Liver (tissue), 9 donors: ENCODE results near the gene UROC1. TPM values are rescaled to one million over a fixed set of nuclear protein-coding genes. Genes with fewer than 3 reads are reported as not detected.
A peak's percentile ranks its signal among the peaks of the same experiment; 100 is the strongest.

Experiments
- DNase-seq: peaks from one replicate; pipeline ENCODE4 v3.0.0-alpha.2; 2017; ENCODE audit warnings: low spot score
- H3K27ac ChIP-seq, 2 donors: one replicate each; pipeline ENCODE4 v1.7.0; 2013; ENCODE audit warnings: inconsistent platforms in 2 of 2, low read length in 2 of 2, control low read depth in 1 of 2, low read depth in 1 of 2, mild to moderate bottlenecking in 1 of 2
- H3K27me3 ChIP-seq, 4 donors: one replicate each; pipeline versions ENCODE4 v1.6.1 to v1.7.0; 2013; ENCODE audit warnings: low read length in 3 of 4, inconsistent platforms in 1 of 4, mild to moderate bottlenecking in 1 of 4, moderate library complexity in 1 of 4; ENCODE audit not compliant: control insufficient read depth in 4 of 4, insufficient read depth in 4 of 4
- H3K36me3 ChIP-seq, 4 donors: one replicate each; pipeline versions ENCODE4 v1.6.1 to v1.7.0; 2013; ENCODE audit warnings: low read length in 3 of 4, mild to moderate bottlenecking in 3 of 4, low read depth in 1 of 4, moderate library complexity in 1 of 4; ENCODE audit not compliant: control insufficient read depth in 4 of 4, insufficient read depth in 3 of 4
- H3K4me1 ChIP-seq, 4 donors: one replicate each; pipeline versions ENCODE4 v1.6.1 to v1.7.0; 2013; ENCODE audit warnings: low read length in 3 of 4, mild to moderate bottlenecking in 3 of 4, moderate library complexity in 1 of 4; ENCODE audit not compliant: control insufficient read depth in 4 of 4, insufficient read depth in 4 of 4
- H3K4me3 ChIP-seq, 3 donors: one replicate each; pipeline versions ENCODE4 v1.6.1 to v1.7.0; 2013; ENCODE audit warnings: low read length in 3 of 3, control low read depth in 1 of 3, low read depth in 1 of 3, mild to moderate bottlenecking in 1 of 3
- H3K9ac ChIP-seq, 2 donors: one replicate each; pipeline ENCODE4 v1.7.0; 2013; ENCODE audit warnings: low read length in 2 of 2, mild to moderate bottlenecking in 2 of 2, moderate library complexity in 2 of 2, control low read depth in 1 of 2, low read depth in 1 of 2
- H3K9me3 ChIP-seq, 4 donors: one replicate each; pipeline versions ENCODE4 v1.6.1 to v1.7.0; 2013; ENCODE audit warnings: low read length in 3 of 4; ENCODE audit not compliant: control insufficient read depth in 4 of 4
- CTCF ChIP-seq: fragments of 150-350 bp; IDR thresholded peaks from 2 replicates; pipeline ENCODE4 v1.5.1; 2017; ENCODE audit warnings: improper control_type of control experiment, low read depth, low read length; ENCODE audit not compliant: missing input control
- FOXA1 ChIP-seq: IDR thresholded peaks from 2 replicates; pipeline ENCODE4 v1.6.1; 2016; ENCODE audit warnings: antibody characterized with exemption
- FOXA2 ChIP-seq: IDR thresholded peaks from 2 replicates; pipeline ENCODE4 v1.6.1; 2016; ENCODE audit warnings: antibody characterized with exemption
- GABPA ChIP-seq, 2 donors: IDR thresholded peaks in 1 of 2; conservative IDR thresholded peaks in 1 of 2; 2 replicates each; pipeline ENCODE4 v1.6.1; 2016; ENCODE audit warnings: antibody characterized with exemption in 2 of 2, mild to moderate bottlenecking in 1 of 2, moderate library complexity in 1 of 2
- HNF4A ChIP-seq, 2 donors: conservative IDR thresholded peaks; 2 replicates each; pipeline ENCODE4 v1.6.1; 2016; ENCODE audit warnings: antibody characterized with exemption in 2 of 2, mild to moderate bottlenecking in 2 of 2
- HNF4G ChIP-seq: IDR thresholded peaks from 2 replicates; pipeline ENCODE4 v1.6.1; 2016; ENCODE audit warnings: antibody characterized with exemption
- JUND ChIP-seq, 2 donors: IDR thresholded peaks; 2 replicates each; pipeline ENCODE4 v1.6.1; 2016; ENCODE audit warnings: antibody characterized with exemption in 2 of 2
- MAX ChIP-seq: IDR thresholded peaks from 2 replicates; pipeline ENCODE4 v1.6.1; 2016; ENCODE audit warnings: antibody characterized with exemption
- NR2F2 ChIP-seq: IDR thresholded peaks from 2 replicates; pipeline ENCODE4 v1.6.1; 2016; ENCODE audit warnings: antibody characterized with exemption
- RAD21 ChIP-seq, 2 donors: IDR thresholded peaks; 2 replicates each; pipeline ENCODE4 v1.6.1; 2016; ENCODE audit warnings: antibody characterized with exemption in 2 of 2, mild to moderate bottlenecking in 2 of 2
- REST ChIP-seq: IDR thresholded peaks from 2 replicates; pipeline ENCODE4 v1.6.1; 2016; ENCODE audit warnings: antibody characterized with exemption, mild to moderate bottlenecking
- RXRA ChIP-seq, 2 donors: IDR thresholded peaks; 2 replicates each; pipeline ENCODE4 v1.6.1; 2017 to 2018; ENCODE audit warnings: antibody characterized with exemption in 2 of 2, mild to moderate bottlenecking in 1 of 2
- SP1 ChIP-seq: IDR thresholded peaks from 2 replicates; pipeline ENCODE4 v1.6.1; 2018; ENCODE audit warnings: antibody characterized with exemption, mild to moderate bottlenecking
- ZBTB33 ChIP-seq: IDR thresholded peaks from 2 replicates; pipeline ENCODE4 v1.6.1; 2016; ENCODE audit warnings: antibody characterized with exemption
- WGBS: extraction: QIAGEN DNeasy Blood & Tissue Kit; methylation state at CpG from one replicate; pipeline ENCODE4 v1.1.7; 2013; 5-methylcytosine and 5-hydroxymethylcytosine counted together
- polyA plus RNA-seq, 2 donors: library from polyadenylated mRNA; stranded (reverse) in 1 of 2; unstranded in 1 of 2; fragments of 200-250 nt in 1 of 2; fragments of >200 nt in 1 of 2; fragmentation: Nextera tagmentation in 1 of 2; extraction: Ambion mirVana in 1 of 2; gene quantifications; one replicate each; pipeline versions ENCODE4 v1.2.1 to v1.2.3, GENCODE V29; 2013 to 2015
- total RNA-seq, 2 donors: library from RNA; depleted of rRNA; stranded (reverse); fragments of >200 nt; gene quantifications; one replicate each; pipeline ENCODE4 v1.2.3, GENCODE V29; 2014
- donor health status: healthy.
- donor health status: healthy.
- donor health status: healthy.
- donor health status: healthy.
- donor health status: healthy.

UROC1 gene
- total and polyA plus RNA-seq, 4 donors = 5.9 to 28.4 (median 18.2) TPM

GRCh38 chr3:126530171-126531050 is 12.8 kb upstream of the UROC1 start:
- H3K4me1 ChIP-seq = peaks cover 18 to 72% (median 54%) of the 10 kb centered on the region in 4 donors
- H3K36me3 ChIP-seq = peaks cover 0 to 3% (median 1%) of the 10 kb centered on the region in 4 donors
- no peaks in the 10 kb centered on the region for H3K27me3 ChIP-seq
- H3K27ac ChIP-seq = peak overlapping the region; percentile 94 to 96
- WGBS = 46% methylated on average over 18 of the region's 18 CpGs
- H3K4me3 ChIP-seq = no peak overlapping the region
- no peak for DNase-seq
- H3K9ac ChIP-seq = peak overlapping the region in 1 of 2 donors; percentile 21
- TF ChIP-seq CTCF = no peak
- no peak for TF ChIP-seq GABPA (IDR thresholded peaks at IDR 0.05 in 1 of 2, conservative IDR thresholded peaks at IDR 0.05 in 1 of 2)
- TF ChIP-seq RXRA (IDR thresholded peaks at IDR 0.05) = peak; percentile 64 to 66
- TF ChIP-seq HNF4G = no peak
- peak in 1 of 2 donors; percentile 33 for TF ChIP-seq HNF4A (conservative IDR thresholded peaks at IDR 0.05)
- no peak for TF ChIP-seq JUND (IDR thresholded peaks at IDR 0.05)
- TF ChIP-seq FOXA2 = no peak
- TF ChIP-seq REST = no peak
- no peak for TF ChIP-seq FOXA1
- TF ChIP-seq RAD21 (IDR thresholded peaks at IDR 0.05) = peak in 1 of 2 donors; percentile 22
- no peak for TF ChIP-seq SP1
- TF ChIP-seq MAX = no peak
- no peak for TF ChIP-seq NR2F2
- TF ChIP-seq ZBTB33 = no peak
- H3K9me3 ChIP-seq = no peaks in the 10 kb centered on the region
